Right cardiac atrium (tissue), 5 donors: ENCODE measurements around the gene TACC2. TPM values are rescaled to one million over a fixed set of nuclear protein-coding genes. Genes with fewer than 3 reads are reported as not detected.
"Not testable (repeated sequence)": the region's sequence is repeated elsewhere in the genome, so short reads cannot be mapped to it uniquely, and the experiment has no call there.

Experiments
- ATAC-seq, 2 donors: fragments of 200-7000 bp; cut with Tn5 transposase; one replicate each; pipeline versions ENCODE4 v1.8.0 to v1.9.1; 2020; ENCODE audit warnings: moderate library complexity in 2 of 2, mild to moderate bottlenecking in 1 of 2
- DNase-seq, 3 donors: peaks; one replicate each; pipeline ENCODE4 v3.0.0-alpha.2; 2020
- H3K27ac ChIP-seq: one replicate; pipeline ENCODE4 v1.5.1; 2013; ENCODE audit warnings: mild to moderate bottlenecking, low read length, control low read depth, moderate library complexity
- H3K27me3 ChIP-seq: one replicate; pipeline ENCODE4 v1.6.1; 2013; ENCODE audit not compliant: control insufficient read depth, insufficient read depth
- H3K4me1 ChIP-seq: one replicate; pipeline ENCODE4 v1.6.1; 2013; ENCODE audit warnings: low read length; ENCODE audit not compliant: control insufficient read depth, insufficient read depth
- H3K4me3 ChIP-seq: one replicate; pipeline ENCODE4 v1.5.1; 2013; ENCODE audit warnings: low read length, control low read depth
- H3K9me3 ChIP-seq: one replicate; pipeline ENCODE4 v1.6.1; 2013; ENCODE audit warnings: low read length; ENCODE audit not compliant: control insufficient read depth
- WGBS: extraction: QIAGEN DNeasy Blood & Tissue Kit; methylation state at CpG from one replicate; pipeline ENCODE4 v1.1.7; 2013; 5-methylcytosine and 5-hydroxymethylcytosine counted together
- intact Hi-C, 4 donors: fragments of 100-400 bp; cut with DNase I; formaldehyde crosslinking; loops; one replicate each; pipeline versions ENCODE4 v1.11.0 to v1.14.0; 2022 to 2023
- polyA plus RNA-seq: library from polyadenylated mRNA; stranded (reverse); fragments of 200-250 nt; gene quantifications from one replicate; pipeline ENCODE4 v1.2.3, GENCODE V29; 2013
- total RNA-seq, 4 donors: library from RNA; stranded (reverse); fragmentation: NEBNext Ultra II Directional; extraction: Animal tissue kit (Norgen Biotek cat#: 25700); gene quantifications; one replicate each; pipeline ENCODE4 v1.2.1, GENCODE V29; 2021
- donor health status: healthy with polysubstance abuse.
- donor health status: DM: no; HTN: yes; CAD: no.
- donor health status: DM: no; HTN: no; CAD: no.
- donor health status: DM: no; HTN: yes; CAD: no; lungs with severe emphysema.
- donor health status: DM: yes; HTN: yes; CAD: no.

TACC2 gene
- total and polyA plus RNA-seq, 5 donors, result 234 to 370 (median 298) TPM

- Histone ChIP-seq H3K27ac (no peak overlapping the region), H3K4me3 (no peak overlapping the region), H3K27me3 (no peaks in the 10 kb centered on the region), H3K4me1 (no peaks in the 10 kb centered on the region), H3K9me3 (no peaks in the 10 kb centered on the region)
- DNase-seq (no peak), ATAC-seq (no peak)
- WGBS, result 86% methylated on average over 2 of the region's 2 CpGs
- intact Hi-C loops, result no loop called here
Measured at GRCh38 chr10:121961456-121961855, 27.5 kb upstream of the TACC2 start.

GRCh38 chr10:121965996-121966395, 23.0 kb upstream of the TACC2 start:
- intact Hi-C loops, result no loop called here
- ATAC-seq (no peak), DNase-seq (no peak)
- whole genome bisulfite sequencing, result 89% methylated on average over 3 of the region's 3 CpGs
- H3K4me3 ChIP-seq, result no peak overlapping the region
- H3K4me1 ChIP-seq, result no peaks in the 10 kb centered on the region
- no peaks in the 10 kb centered on the region for H3K9me3 ChIP-seq
- no peak overlapping the region for H3K27ac ChIP-seq
- H3K27me3 ChIP-seq, result no peaks in the 10 kb centered on the region

- ATAC-seq, H3K4me1 ChIP-seq, H3K9me3 ChIP-seq, intact Hi-C loops, H3K27me3 ChIP-seq, H3K27ac ChIP-seq, H3K4me3 ChIP-seq: not testable (repeated sequence)
- 81% methylated on average over 8 of the region's 8 CpGs for WGBS
- DNase-seq, result peak in 2 of 3 donors; percentile 58 to 61
Measured at GRCh38 chr10:121969086-121969485, 19.9 kb upstream of the TACC2 start.

GRCh38 chr10:121974019-121974534, 14.9 kb upstream of the TACC2 start:
- Histone ChIP-seq H3K27ac (peak overlapping the region; percentile 98), H3K4me3 (peak overlapping the region; percentile 100), H3K27me3 (no peaks in the 10 kb centered on the region), H3K4me1 (peaks cover 5% of the 10 kb centered on the region), H3K9me3 (no peaks in the 10 kb centered on the region)
- intact Hi-C loops, result no loop called here
- no peak for DNase-seq
- ATAC-seq, result peak in 1 of 2 donors; percentile 21
- WGBS, result 7% methylated on average over 21 of the region's 21 CpGs

GRCh38 chr10:121974535-121975294, 14.2 kb upstream of the TACC2 start, which contains the start of gene NSMCE4A:
Gene NSMCE4A, minus strand, starts transcription at chr10:121975217. Its CDS starts 52 bp downstream, at chr10:121975165.
- ATAC-seq (peak; percentile 93 to 95), DNase-seq (peak; percentile 80 to 93 (median 93))
- Histone ChIP-seq H3K4me3 (peak within 1 kb of the TSS; percentile 100), H3K4me1 (peaks cover 5% of the 10 kb centered on the region), H3K9me3 (no peaks in the 10 kb centered on the region), H3K27me3 (no peaks in the 10 kb centered on the region), H3K27ac (peak within 1 kb of the TSS; percentile 98)
- intact Hi-C loops, result no loop called here
- under 1% methylated on average over 101 of the region's 101 CpGs for WGBS

- H3K9me3 ChIP-seq, result no peaks in the 10 kb centered on the region
- H3K27me3 ChIP-seq, result no peaks in the 10 kb centered on the region
- ATAC-seq, result peak; percentile 14 to 33
- peak overlapping the region; percentile 100 for H3K4me3 ChIP-seq
- no peak for DNase-seq
- WGBS, result 39% methylated on average over 21 of the region's 21 CpGs
- H3K4me1 ChIP-seq, result peaks cover 5% of the 10 kb centered on the region
- intact Hi-C loops, result no loop called here
- peak overlapping the region; percentile 98 for H3K27ac ChIP-seq
Measured at GRCh38 chr10:121975295-121976086, 13.5 kb upstream of the TACC2 start.

- Histone ChIP-seq H3K27ac (no peak overlapping the region), H3K4me1 (peaks cover 5% of the 10 kb centered on the region), H3K9me3 (no peaks in the 10 kb centered on the region), H3K4me3 (no peak overlapping the region), H3K27me3 (no peaks in the 10 kb centered on the region)
- ATAC-seq (no peak), DNase-seq (no peak)
- intact Hi-C loops, result no loop called here
- 86% methylated on average over 6 of the region's 6 CpGs for WGBS
Measured at GRCh38 chr10:121976607-121977006, 12.4 kb upstream of the TACC2 start.

- intact Hi-C loops, result no loop called here
- peak in 1 of 3 donors; percentile 49 for DNase-seq
- WGBS, result 93% methylated on average over 26 of the region's 26 CpGs
- no peak overlapping the region for H3K27ac ChIP-seq
- ATAC-seq, result no peak
- H3K9me3 ChIP-seq, result no peaks in the 10 kb centered on the region
- H3K4me1 ChIP-seq, result peaks cover 1% of the 10 kb centered on the region
- no peaks in the 10 kb centered on the region for H3K27me3 ChIP-seq
- no peak overlapping the region for H3K4me3 ChIP-seq
Measured at GRCh38 chr10:121978511-121978910, 10.5 kb upstream of the TACC2 start.

- Histone ChIP-seq H3K9me3 (peaks cover 4% of the 10 kb centered on the region), H3K4me3 (no peak overlapping the region), H3K4me1 (no peaks in the 10 kb centered on the region), H3K27me3 (no peaks in the 10 kb centered on the region), H3K27ac (no peak overlapping the region)
- intact Hi-C loops, result no loop called here
- ATAC-seq, result no peak
- WGBS, result 82% methylated on average over 2 of the region's 2 CpGs
- no peak for DNase-seq
Measured at GRCh38 chr10:121981346-121981745, 7.6 kb upstream of the TACC2 start.

- no peak overlapping the region for H3K4me3 ChIP-seq
- H3K27me3 ChIP-seq, result no peaks in the 10 kb centered on the region
- no peaks in the 10 kb centered on the region for H3K4me1 ChIP-seq
- no peak for ATAC-seq
- 81% methylated on average over 5 of the region's 5 CpGs for WGBS
- peaks cover 4% of the 10 kb centered on the region for H3K9me3 ChIP-seq
- intact Hi-C loops, result no loop called here
- no peak overlapping the region for H3K27ac ChIP-seq
- DNase-seq, result no peak
Measured at GRCh38 chr10:121983852-121984251, 5.1 kb upstream of the TACC2 start.

GRCh38 chr10:121984463-121984862, 4.5 kb upstream of the TACC2 start:
- Histone ChIP-seq H3K4me1 (no peaks in the 10 kb centered on the region), H3K4me3 (no peak overlapping the region), H3K9me3 (peaks cover 4% of the 10 kb centered on the region), H3K27me3 (no peaks in the 10 kb centered on the region), H3K27ac (no peak overlapping the region)
- intact Hi-C loops, result no loop called here
- WGBS, result 87% methylated on average over 2 of the region's 2 CpGs
- ATAC-seq (no peak), DNase-seq (no peak)
